Activated naive CD4-positive, alpha-beta T cell treated with anti-CD3 and anti-CD28 coated beads, Interleukin-2, amount 50 U/mL, for 72 hours (primary cell): ENCODE data around the gene TTC28. TPM values are rescaled to one million over a fixed set of nuclear protein-coding genes. Genes with fewer than 3 reads are reported as not detected.
"Not testable (repeated sequence)": the region's sequence is repeated elsewhere in the genome, so short reads cannot be mapped to it uniquely, and the experiment has no call there.

Source experiments
- ATAC-seq, 2 donors: fragments of 150-1000 bp; cut with Tn5 transposase; 2 replicates each; pipeline ENCODE4 v1.10.0; 2021; ENCODE audit warnings: mild to moderate bottlenecking in 2 of 2, moderate library complexity in 2 of 2
- DNase-seq, 2 donors: peaks; one replicate each; pipeline ENCODE4 v3.0.0; 2021 to 2022; ENCODE audit warnings: low spot score in 2 of 2
- H3K27ac Mint-ChIP-seq, 2 donors: one replicate each; pipeline ENCODE4 v1.8.0; 2022; ENCODE audit warnings: mild to moderate bottlenecking in 2 of 2, mixed read lengths in 2 of 2
- H3K36me3 Mint-ChIP-seq, 2 donors: one replicate each; pipeline ENCODE4 v1.8.0; 2022; ENCODE audit warnings: mixed read lengths in 2 of 2
- H3K9me3 Mint-ChIP-seq, 2 donors: one replicate each; pipeline ENCODE4 v1.8.0; 2022; ENCODE audit warnings: mixed read lengths in 2 of 2
- total RNA-seq, 2 donors: library from RNA; stranded (reverse); gene quantifications; one replicate each; pipeline ENCODE4 v1.2.3, GENCODE V29; 2022

Gene TTC28
- total RNA-seq, 2 donors from 2014 or later = 0.66 to 8.5 TPM

DNA sequence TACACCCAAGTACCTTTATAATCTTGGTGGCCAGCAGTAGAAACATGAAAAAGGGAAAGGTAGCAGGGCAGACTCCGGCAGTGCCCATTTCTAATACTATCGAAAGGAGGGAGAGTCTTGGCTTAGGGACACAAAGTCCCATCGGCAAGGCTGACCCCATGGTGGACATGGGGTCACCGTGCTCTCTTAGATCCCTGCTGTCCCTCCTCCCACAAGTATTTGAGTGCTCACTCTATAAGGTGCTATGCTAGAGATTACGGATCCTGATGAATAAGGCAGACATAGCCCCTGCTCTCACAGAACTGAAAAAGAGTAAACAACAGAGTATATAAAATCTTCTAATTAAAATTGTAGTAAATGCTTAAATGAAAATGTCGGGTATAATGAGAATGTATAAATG, 588.2 kb downstream of the TTC28 start:
- ATAC-seq (no peak), DNase-seq (no peak)
- no peaks in the 10 kb centered on the region for H3K36me3 Mint-ChIP-seq
- H3K27ac Mint-ChIP-seq = no peak overlapping the region
- H3K9me3 Mint-ChIP-seq = no peaks in the 10 kb centered on the region

DNA sequence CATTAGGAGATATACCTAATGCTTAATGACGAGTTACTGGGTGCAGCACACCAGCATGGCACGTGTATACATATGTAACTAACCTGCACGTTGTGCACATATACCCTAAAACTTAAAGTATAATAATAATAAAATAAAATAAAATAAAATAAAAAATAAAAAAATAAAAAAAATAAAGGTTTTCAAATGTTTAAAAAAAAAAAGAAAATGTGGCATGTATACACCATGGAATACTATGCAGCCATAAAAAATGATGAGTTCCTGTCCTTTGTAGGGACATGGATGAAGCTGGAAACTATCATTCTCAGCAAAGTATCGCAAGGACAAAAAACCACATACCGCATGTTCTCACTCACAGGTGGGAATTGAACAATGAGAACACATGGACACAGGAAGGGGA, 590.1 kb downstream of the TTC28 start:
- not testable (repeated sequence) for H3K36me3 Mint-ChIP-seq, H3K27ac Mint-ChIP-seq, H3K9me3 Mint-ChIP-seq, DNase-seq, ATAC-seq

DNA sequence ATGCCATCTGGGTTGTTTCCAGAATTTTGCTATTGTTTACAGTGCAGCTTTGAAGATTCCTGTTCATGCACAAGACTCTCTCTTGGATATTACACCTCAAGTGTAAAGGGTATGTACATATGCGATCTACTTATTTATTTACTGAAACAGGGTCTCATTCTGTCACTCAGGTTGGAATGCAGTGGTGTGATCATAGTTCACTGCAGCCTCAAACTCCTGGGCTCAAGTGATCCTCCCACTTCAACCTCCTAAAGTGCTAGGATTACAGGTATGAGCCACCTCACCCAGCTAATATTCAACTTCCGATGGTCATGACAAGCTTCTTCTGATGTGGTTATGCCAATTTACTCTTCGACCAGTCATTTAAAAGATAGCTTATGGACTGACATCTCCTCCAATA, 602.5 kb downstream of the TTC28 start:
- DNase-seq (no peak), ATAC-seq (no peak)
- H3K9me3 Mint-ChIP-seq = no peaks in the 10 kb centered on the region
- no peak overlapping the region for H3K27ac Mint-ChIP-seq
- no peaks in the 10 kb centered on the region for H3K36me3 Mint-ChIP-seq

GRCh38 chr22:28075358-28075981, 604.2 kb downstream of the TTC28 start:
- Mint-ChIP-seq H3K9me3 (no peaks in the 10 kb centered on the region), H3K27ac (no peak overlapping the region)

GRCh38 chr22:28074526-28074925, 605.1 kb downstream of the TTC28 start:
- no peak for DNase-seq
- Mint-ChIP-seq H3K27ac (no peak overlapping the region), H3K36me3 (no peaks in the 10 kb centered on the region), H3K9me3 (no peaks in the 10 kb centered on the region)
- no peak for ATAC-seq

More at GRCh38 chr22:28075358-28075981, 604.2 kb downstream of the TTC28 start:
- DNase-seq (no peak), ATAC-seq (no peak)
- H3K36me3 Mint-ChIP-seq = no peaks in the 10 kb centered on the region

- Mint-ChIP-seq H3K27ac (no peak overlapping the region), H3K9me3 (no peaks in the 10 kb centered on the region), H3K36me3 (no peaks in the 10 kb centered on the region)
- ATAC-seq = no peak
- DNase-seq = no peak
These were observed 607.6 kb downstream of the TTC28 start for GRCh38 chr22:28072066-28072465.

DNA sequence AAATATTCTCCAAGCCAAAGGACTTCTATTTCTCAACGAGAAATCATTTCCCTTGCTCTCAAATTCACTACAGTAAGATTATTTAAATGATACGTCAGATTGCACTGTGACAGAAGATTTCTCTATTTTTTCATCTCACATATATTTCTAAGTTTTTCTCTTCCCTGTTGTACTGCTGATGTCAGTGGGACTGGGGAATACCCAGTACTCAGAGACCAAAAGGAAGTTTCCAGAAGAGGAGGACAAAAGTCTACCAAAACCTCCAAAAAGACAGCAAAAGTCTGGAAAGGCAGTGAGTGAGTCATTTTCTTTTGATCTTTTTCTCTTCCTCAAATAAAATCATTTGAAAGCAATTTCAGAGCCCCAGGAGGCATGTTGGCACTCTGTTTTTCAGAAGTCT, 610.8 kb downstream of the TTC28 start:
- DNase-seq (no peak), ATAC-seq (no peak)
- no peaks in the 10 kb centered on the region for H3K9me3 Mint-ChIP-seq
- H3K27ac Mint-ChIP-seq = no peak overlapping the region
- no peaks in the 10 kb centered on the region for H3K36me3 Mint-ChIP-seq

DNA sequence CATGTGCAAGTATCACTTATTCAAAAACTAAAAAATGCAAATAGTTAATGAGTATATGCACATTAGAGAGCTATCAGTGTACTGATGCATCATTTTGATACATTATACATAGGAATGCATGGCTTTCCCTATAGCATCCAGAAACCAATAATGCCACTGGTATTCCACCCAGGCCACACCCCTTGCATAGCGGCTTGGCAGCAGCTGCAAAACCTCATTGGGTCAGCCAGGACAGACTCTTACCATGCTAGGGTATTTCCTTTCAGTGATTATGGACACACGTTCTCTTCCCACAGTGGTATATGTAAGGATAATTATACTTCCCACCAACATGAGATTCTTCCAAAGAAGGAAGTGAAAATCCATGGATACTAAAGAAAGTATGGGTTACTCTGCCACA, 614.7 kb downstream of the TTC28 start:
- ATAC-seq (no peak), DNase-seq (no peak)
- Mint-ChIP-seq H3K9me3 (peaks cover 0 to 7% of the 10 kb centered on the region in 2 donors), H3K27ac (no peak overlapping the region), H3K36me3 (peaks cover 0 to 7% of the 10 kb centered on the region in 2 donors)

DNA sequence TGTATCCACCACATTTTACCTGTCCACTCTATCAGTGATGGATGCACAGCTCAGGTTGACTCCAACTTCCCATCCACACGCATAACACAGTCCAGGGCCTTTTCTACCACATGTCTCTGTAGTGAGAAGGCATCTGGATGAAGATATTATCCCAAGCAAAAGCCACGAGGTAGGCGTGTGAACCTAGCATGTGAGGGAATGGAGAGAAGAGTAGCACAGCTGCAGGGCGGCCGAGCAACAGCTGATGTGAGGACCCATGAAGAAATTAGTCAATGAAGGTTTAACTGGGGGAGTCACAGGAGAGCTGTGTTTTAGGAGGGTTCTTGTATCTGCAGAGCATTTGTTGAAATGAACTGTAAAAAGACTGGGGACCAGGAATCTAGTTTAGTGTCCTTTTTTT, 616.0 kb downstream of the TTC28 start:
- ATAC-seq (no peak), DNase-seq (no peak)
- peaks cover 0 to 7% of the 10 kb centered on the region in 2 donors for H3K36me3 Mint-ChIP-seq
- no peak overlapping the region for H3K27ac Mint-ChIP-seq
- peaks cover 0 to 7% of the 10 kb centered on the region in 2 donors for H3K9me3 Mint-ChIP-seq

DNA sequence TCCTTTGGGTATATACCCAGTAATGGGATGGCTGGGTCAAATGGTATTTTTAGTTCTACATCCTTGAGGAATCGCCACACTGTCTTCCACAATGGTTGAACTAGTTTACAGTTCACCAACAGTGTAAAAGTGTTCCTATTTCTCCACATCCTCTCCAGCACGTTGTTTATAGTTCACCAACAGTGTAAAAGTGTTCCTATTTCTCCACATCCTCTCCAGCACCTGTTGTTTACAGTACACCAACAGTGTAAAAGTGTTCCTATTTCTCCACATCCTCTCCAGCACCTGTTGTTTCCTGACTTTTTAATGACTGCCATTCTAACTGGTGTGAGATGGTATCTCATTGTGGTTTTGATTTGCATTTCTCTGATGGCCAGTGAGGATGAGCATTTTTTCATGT, 619.0 kb downstream of the TTC28 start:
- not testable (repeated sequence) for H3K36me3 Mint-ChIP-seq, H3K27ac Mint-ChIP-seq, DNase-seq, H3K9me3 Mint-ChIP-seq, ATAC-seq

DNA sequence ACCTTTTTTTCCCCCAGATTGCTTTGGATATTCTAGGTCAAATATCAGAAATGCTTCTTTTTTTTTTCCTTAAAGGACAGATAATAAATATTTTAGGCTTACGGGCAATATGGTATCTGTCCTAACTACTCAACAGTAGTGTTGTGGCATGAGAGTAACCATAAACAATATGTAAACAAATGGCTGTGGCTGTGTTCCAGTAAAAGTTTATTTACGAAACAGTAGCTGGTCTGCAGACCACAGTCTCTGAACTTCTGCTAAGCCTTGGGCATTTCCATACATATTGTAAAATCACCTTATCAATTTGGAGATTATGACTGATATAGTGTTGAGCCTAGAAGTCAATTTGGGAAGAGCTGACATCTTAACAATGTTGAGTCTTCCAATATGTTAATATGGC, 621.6 kb downstream of the TTC28 start:
- ATAC-seq (no peak), DNase-seq (no peak)
- H3K9me3 Mint-ChIP-seq = peaks cover 0 to 4% of the 10 kb centered on the region in 2 donors
- H3K36me3 Mint-ChIP-seq = peaks cover 0 to 7% of the 10 kb centered on the region in 2 donors
- no peak overlapping the region for H3K27ac Mint-ChIP-seq

- ATAC-seq (no peak), DNase-seq (no peak)
- no peaks in the 10 kb centered on the region for H3K9me3 Mint-ChIP-seq
- H3K27ac Mint-ChIP-seq = no peak overlapping the region
- no peaks in the 10 kb centered on the region for H3K36me3 Mint-ChIP-seq
These were observed 624.8 kb downstream of the TTC28 start for GRCh38 chr22:28054819-28055208.

GRCh38 chr22:28053896-28054818, 625.5 kb downstream of the TTC28 start:
- no peaks in the 10 kb centered on the region for H3K9me3 Mint-ChIP-seq
- no peak for DNase-seq
- no peak for ATAC-seq
- no peak overlapping the region for H3K27ac Mint-ChIP-seq
- no peaks in the 10 kb centered on the region for H3K36me3 Mint-ChIP-seq

- DNase-seq (no peak), ATAC-seq (no peak)
- H3K9me3 Mint-ChIP-seq = no peaks in the 10 kb centered on the region
- H3K27ac Mint-ChIP-seq = no peak overlapping the region
- no peaks in the 10 kb centered on the region for H3K36me3 Mint-ChIP-seq
These were observed 626.8 kb downstream of the TTC28 start for GRCh38 chr22:28052825-28053269.

GRCh38 chr22:28051787-28052356, 627.8 kb downstream of the TTC28 start:
- DNase-seq (peak in 1 of 2 donors; percentile 52), ATAC-seq (no peak)
- H3K27ac Mint-ChIP-seq = no peak overlapping the region
- no peaks in the 10 kb centered on the region for H3K36me3 Mint-ChIP-seq
- H3K9me3 Mint-ChIP-seq = no peaks in the 10 kb centered on the region

DNA sequence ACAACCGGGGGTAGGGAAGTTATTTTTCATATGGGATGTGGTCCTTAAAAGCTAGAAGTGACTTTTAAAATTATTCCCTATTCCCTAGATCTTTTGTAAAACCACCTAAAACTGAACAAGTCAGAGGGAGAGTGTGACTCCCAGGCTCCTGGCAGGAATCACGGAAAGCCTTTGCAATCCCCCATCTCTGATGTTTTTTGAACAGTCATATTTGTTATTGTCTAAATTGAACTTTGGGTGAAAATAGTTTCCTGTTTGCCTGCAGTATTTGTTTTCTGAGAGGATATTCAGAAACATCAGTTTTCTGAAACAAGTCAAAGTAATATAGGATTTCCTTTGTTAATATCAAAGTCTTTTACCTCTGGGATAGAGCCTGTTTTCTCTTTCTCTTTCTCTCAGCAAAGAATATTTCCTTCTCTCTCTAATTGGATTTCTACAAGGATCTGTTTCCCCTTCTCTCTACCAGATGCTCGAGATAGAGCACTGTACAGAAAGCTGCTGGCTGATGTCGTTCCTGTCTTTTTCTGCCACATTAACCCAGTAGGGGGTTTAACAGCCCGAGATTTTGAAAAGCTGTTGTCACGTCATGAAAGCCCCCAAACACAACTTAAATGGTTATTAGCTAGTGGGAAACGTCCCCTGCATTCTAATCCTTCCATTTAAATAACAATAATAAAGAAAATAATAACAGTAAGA, 628.4 kb downstream of the TTC28 start:
- DNase-seq = no peak
- ATAC-seq = no peak
- Mint-ChIP-seq H3K9me3 (no peaks in the 10 kb centered on the region), H3K36me3 (no peaks in the 10 kb centered on the region), H3K27ac (no peak overlapping the region)

GRCh38 chr22:28048529-28048928, 631.1 kb downstream of the TTC28 start:
- Mint-ChIP-seq H3K36me3 (no peaks in the 10 kb centered on the region), H3K27ac (peak overlapping the region in 1 of 2 donors; percentile 18), H3K9me3 (no peaks in the 10 kb centered on the region)
- DNase-seq (no peak), ATAC-seq (no peak)
